Activated B cell treated with CpG ODN at 0.5 μM for 24 hours (primary cell): ENCODE measurements around the gene R3HDM1. TPM values are rescaled to one million over a fixed set of nuclear protein-coding genes. Genes with fewer than 3 reads are reported as not detected.

Source experiments
- ATAC-seq: fragments of 200-7000 bp; cut with Tn5 transposase; one replicate; pipeline ENCODE4 v1.10.0; 2021; ENCODE audit warnings: low read depth, mild to moderate bottlenecking, moderate library complexity
- CTCF ChIA-PET: fragments of 350-600 bp; sonication (Branson Sonifier 250); formaldehyde crosslinking; loops from one replicate; lab custom pipeline; 2021; ENCODE audit warnings: antibody characterized with exemption; lab: Charles Lee
- POLR2A ChIA-PET: fragments of 350-600 bp; sonication (Branson Sonifier 250); formaldehyde crosslinking; loops from one replicate; lab custom pipeline; 2021; ENCODE audit warnings: antibody characterized with exemption; lab: Charles Lee
- DNase-seq: peaks from one replicate; pipeline ENCODE4 v3.0.0; 2022
- H3K27ac Mint-ChIP-seq: one replicate; pipeline ENCODE4 v1.8.0; 2020; ENCODE audit warnings: mixed read lengths
- H3K27me3 Mint-ChIP-seq: one replicate; pipeline ENCODE4 v1.8.0; 2021; ENCODE audit warnings: mixed read lengths
- H3K36me3 Mint-ChIP-seq: one replicate; pipeline ENCODE4 v1.8.0; 2021; ENCODE audit warnings: low read depth, mixed read lengths
- H3K4me1 Mint-ChIP-seq: one replicate; pipeline ENCODE4 v1.8.0; 2021; ENCODE audit warnings: mixed read lengths
- H3K4me3 Mint-ChIP-seq: one replicate; pipeline ENCODE4 v1.8.0; 2020; ENCODE audit warnings: mild to moderate bottlenecking, mixed read lengths
- H3K9me3 Mint-ChIP-seq: one replicate; pipeline ENCODE4 v1.8.0; 2020; ENCODE audit warnings: mixed read lengths
- CTCF ChIP-seq: fragments of 200-600 bp; IDR thresholded peaks from one replicate; pipeline ENCODE4 v1.8.0; 2022; ENCODE audit warnings: antibody characterized with exemption, mild to moderate bottlenecking
- intact Hi-C: fragments of 100-400 bp; cut with micrococcal nuclease; formaldehyde crosslinking; loops from one replicate; pipeline ENCODE4 v1.15.1; 2024
- total RNA-seq: library from RNA; stranded (reverse); gene quantifications from 2 replicates; pipeline ENCODE4 v1.2.3, GENCODE V29; 2022

Gene R3HDM1
- total RNA-seq, 1 donor from 2014 or later: 49.8 TPM

GRCh38 chr2:135756692-135757091, 225.4 kb downstream of the R3HDM1 start:
- DNase-seq: no peak
- intact Hi-C loops: no loop called here
- no peak for ATAC-seq
- ChIA-PET POLR2A (no interaction called here), CTCF (no interaction called here)
- Mint-ChIP-seq H3K4me1 (no peaks in the 10 kb centered on the region), H3K27me3 (no peaks in the 10 kb centered on the region), H3K36me3 (peaks cover 79% of the 10 kb centered on the region), H3K9me3 (peaks cover 10% of the 10 kb centered on the region), H3K4me3 (no peak overlapping the region), H3K27ac (no peak overlapping the region)
- TF ChIP-seq CTCF: no peak

- intact Hi-C loops: no loop called here
- peaks cover 75% of the 10 kb centered on the region for H3K36me3 Mint-ChIP-seq
- DNase-seq: no peak
- ATAC-seq: no peak
- POLR2A ChIA-PET: no interaction called here
- H3K4me3 Mint-ChIP-seq: no peak overlapping the region
- no peak overlapping the region for H3K27ac Mint-ChIP-seq
- TF ChIP-seq CTCF: no peak
- H3K9me3 Mint-ChIP-seq: peaks cover under 1% of the 10 kb centered on the region
- CTCF ChIA-PET: no interaction called here
- no peaks in the 10 kb centered on the region for H3K4me1 Mint-ChIP-seq
- H3K27me3 Mint-ChIP-seq: no peaks in the 10 kb centered on the region
These were observed 230.7 kb downstream of the R3HDM1 start for GRCh38 chr2:135762022-135762421.

GRCh38 chr2:135762530-135762929, 231.2 kb downstream of the R3HDM1 start:
- CTCF ChIA-PET: no interaction called here
- intact Hi-C loops: no loop called here
- DNase-seq (no peak), ATAC-seq (no peak)
- Mint-ChIP-seq H3K9me3 (no peaks in the 10 kb centered on the region), H3K4me1 (no peaks in the 10 kb centered on the region), H3K27me3 (no peaks in the 10 kb centered on the region), H3K27ac (no peak overlapping the region), H3K4me3 (no peak overlapping the region), H3K36me3 (peaks cover 75% of the 10 kb centered on the region)
- POLR2A ChIA-PET: no interaction called here
- TF ChIP-seq CTCF: no peak

GRCh38 chr2:135768863-135769262, 237.6 kb downstream of the R3HDM1 start:
- H3K9me3 Mint-ChIP-seq: no peaks in the 10 kb centered on the region
- no peak overlapping the region for H3K4me3 Mint-ChIP-seq
- no peaks in the 10 kb centered on the region for H3K4me1 Mint-ChIP-seq
- POLR2A ChIA-PET: no interaction called here
- intact Hi-C loops: no loop called here
- no peak for ATAC-seq
- peaks cover 76% of the 10 kb centered on the region for H3K36me3 Mint-ChIP-seq
- no peak for TF ChIP-seq CTCF
- H3K27ac Mint-ChIP-seq: no peak overlapping the region
- no peaks in the 10 kb centered on the region for H3K27me3 Mint-ChIP-seq
- CTCF ChIA-PET: no interaction called here
- no peak for DNase-seq

GRCh38 chr2:135773319-135773718, 242.0 kb downstream of the R3HDM1 start:
- ChIA-PET CTCF (no interaction called here), POLR2A (no interaction called here)
- TF ChIP-seq CTCF: no peak
- H3K4me1 Mint-ChIP-seq: no peaks in the 10 kb centered on the region
- no peak for DNase-seq
- ATAC-seq: no peak
- intact Hi-C loops: no loop called here
- H3K9me3 Mint-ChIP-seq: no peaks in the 10 kb centered on the region
- H3K27ac Mint-ChIP-seq: no peak overlapping the region
- no peaks in the 10 kb centered on the region for H3K27me3 Mint-ChIP-seq
- H3K4me3 Mint-ChIP-seq: no peak overlapping the region
- peaks cover 82% of the 10 kb centered on the region for H3K36me3 Mint-ChIP-seq
